ENCODE data around the gene FABP7. TPM values are rescaled to one million over a fixed set of nuclear protein-coding genes. Genes with fewer than 3 reads are reported as not detected.

The FABP7 gene
- not detected in 2 replicates for total RNA-seq
- polyA plus RNA-seq = not detected in 2 replicates
- not detected in 2 replicates for polyA plus RNA-seq (2012)
- polyA minus RNA-seq (ENCODE audit: low replicate concordance) = not detected in 2 replicates

- no peak for DNase-seq (ENCODE audit: low read depth in 2 of 2)
- Histone ChIP-seq H3K9ac (ENCODE audit: insufficient read depth, low read length) (no peak within 1 kb of the TSS), H3K27ac (ENCODE audit: insufficient read depth, low read length) (no peak within 1 kb of the TSS), H3K4me3 (replicated peaks in 1 of 4; ENCODE audit: control extremely low read depth in 1 of 4, insufficient read depth in 1 of 4, low read depth in 3 of 4, low read length in 4 of 4) (no peak within 1 kb of the TSS), H3K9me3 (ENCODE audit: control insufficient read depth, insufficient read depth, low read depth, low read length) (no peaks in the 10 kb centered on the region), H3K4me1 (ENCODE audit: control insufficient read depth, extremely low read depth, insufficient read depth, low read length) (no peaks in the 10 kb centered on the region), H3K36me3 (ENCODE audit: control insufficient read depth, insufficient read depth, low read length) (no peaks in the 10 kb centered on the region), H2AFZ (ENCODE audit: low read length) (no peak within 1 kb of the TSS), H3K4me2 (ENCODE audit: extremely low read depth, insufficient read depth, low read length) (no peak within 1 kb of the TSS), H4K20me1 (ENCODE audit: control insufficient read depth, extremely low read depth, insufficient read depth, low read length) (no peaks in the 10 kb centered on the region), H3K79me2 (ENCODE audit: control insufficient read depth, insufficient read depth, low read length) (no peaks in the 10 kb centered on the region), H3K27me3 (ENCODE audit: control insufficient read depth, insufficient read depth, low read length) (no peaks in the 10 kb centered on the region)
- no peak for TF ChIP-seq CTCF (conservative IDR thresholded peaks at IDR 0.05 in 1 of 2, IDR thresholded peaks at IDR 0.05 in 1 of 2; ENCODE audit: low read depth in 1 of 2, low read length in 2 of 2)
Measured at GRCh38 chr6:122779667-122780066, at the start of gene FABP7. Gene FABP7 (plus strand): TSS chr6:122779716. CDS start chr6:122779795, 79 bp downstream.

GRCh38 chr6:122730334-122730733 lies 49.2 kb upstream of the FABP7 start:
- Histone ChIP-seq H3K27ac (ENCODE audit: insufficient read depth, low read length) (no peak overlapping the region), H3K27me3 (ENCODE audit: control insufficient read depth, insufficient read depth, low read length) (no peaks in the 10 kb centered on the region), H3K36me3 (ENCODE audit: control insufficient read depth, insufficient read depth, low read length) (no peaks in the 10 kb centered on the region), H3K4me3 (replicated peaks in 1 of 4; ENCODE audit: control extremely low read depth in 1 of 4, insufficient read depth in 1 of 4, low read depth in 3 of 4, low read length in 4 of 4) (no peak overlapping the region), H3K79me2 (ENCODE audit: control insufficient read depth, insufficient read depth, low read length) (no peaks in the 10 kb centered on the region), H4K20me1 (ENCODE audit: control insufficient read depth, extremely low read depth, insufficient read depth, low read length) (no peaks in the 10 kb centered on the region), H3K4me1 (ENCODE audit: control insufficient read depth, extremely low read depth, insufficient read depth, low read length) (no peaks in the 10 kb centered on the region), H3K4me2 (ENCODE audit: extremely low read depth, insufficient read depth, low read length) (no peak overlapping the region), H3K9me3 (ENCODE audit: control insufficient read depth, insufficient read depth, low read depth, low read length) (no peaks in the 10 kb centered on the region), H2AFZ (ENCODE audit: low read length) (no peak overlapping the region), H3K9ac (ENCODE audit: insufficient read depth, low read length) (no peak overlapping the region)
- DNase-seq (ENCODE audit: low read depth in 2 of 2) = no peak
- TF ChIP-seq CTCF (conservative IDR thresholded peaks at IDR 0.05 in 1 of 2, IDR thresholded peaks at IDR 0.05 in 1 of 2; ENCODE audit: low read depth in 1 of 2, low read length in 2 of 2) (no peak), EZH2 (IDR thresholded peaks at IDR 0.05; ENCODE audit: low read length, missing control alignments) (no peak)

- TF ChIP-seq EZH2 (IDR thresholded peaks at IDR 0.05; ENCODE audit: low read length, missing control alignments) (no peak), CTCF (conservative IDR thresholded peaks at IDR 0.05 in 1 of 2, IDR thresholded peaks at IDR 0.05 in 1 of 2; ENCODE audit: low read depth in 1 of 2, low read length in 2 of 2) (peak; percentile 67 to 91)
- DNase-seq (ENCODE audit: low read depth in 2 of 2) = peak in 1 of 2 donors; percentile 67
- H3K9me3 ChIP-seq (ENCODE audit: control insufficient read depth, insufficient read depth, low read depth, low read length) = no peaks in the 10 kb centered on the region
Measured at GRCh38 chr6:122730775-122731386, 48.6 kb upstream of the FABP7 start.

More at GRCh38 chr6:122730775-122731386, 48.6 kb upstream of the FABP7 start:
- Histone ChIP-seq H3K4me2 (ENCODE audit: extremely low read depth, insufficient read depth, low read length) (no peak overlapping the region), H2AFZ (ENCODE audit: low read length) (no peak overlapping the region), H3K4me3 (replicated peaks in 1 of 4; ENCODE audit: control extremely low read depth in 1 of 4, insufficient read depth in 1 of 4, low read depth in 3 of 4, low read length in 4 of 4) (no peak overlapping the region), H3K36me3 (ENCODE audit: control insufficient read depth, insufficient read depth, low read length) (no peaks in the 10 kb centered on the region), H4K20me1 (ENCODE audit: control insufficient read depth, extremely low read depth, insufficient read depth, low read length) (no peaks in the 10 kb centered on the region), H3K79me2 (ENCODE audit: control insufficient read depth, insufficient read depth, low read length) (no peaks in the 10 kb centered on the region), H3K27me3 (ENCODE audit: control insufficient read depth, insufficient read depth, low read length) (no peaks in the 10 kb centered on the region), H3K4me1 (ENCODE audit: control insufficient read depth, extremely low read depth, insufficient read depth, low read length) (no peaks in the 10 kb centered on the region), H3K9ac (ENCODE audit: insufficient read depth, low read length) (no peak overlapping the region), H3K27ac (ENCODE audit: insufficient read depth, low read length) (no peak overlapping the region)

Data from fibroblast of lung (primary cell).